ENCODE results near the gene PDXDC1. TPM values are rescaled to one million over a fixed set of nuclear protein-coding genes. Genes with fewer than 3 reads are reported as not detected.
A peak's percentile ranks its signal among the peaks of the same experiment; 100 is the strongest.
"Not testable (repeated sequence)": the region's sequence is repeated elsewhere in the genome, so short reads cannot be mapped to it uniquely, and the experiment has no call there.

Gene PDXDC1, protein sequence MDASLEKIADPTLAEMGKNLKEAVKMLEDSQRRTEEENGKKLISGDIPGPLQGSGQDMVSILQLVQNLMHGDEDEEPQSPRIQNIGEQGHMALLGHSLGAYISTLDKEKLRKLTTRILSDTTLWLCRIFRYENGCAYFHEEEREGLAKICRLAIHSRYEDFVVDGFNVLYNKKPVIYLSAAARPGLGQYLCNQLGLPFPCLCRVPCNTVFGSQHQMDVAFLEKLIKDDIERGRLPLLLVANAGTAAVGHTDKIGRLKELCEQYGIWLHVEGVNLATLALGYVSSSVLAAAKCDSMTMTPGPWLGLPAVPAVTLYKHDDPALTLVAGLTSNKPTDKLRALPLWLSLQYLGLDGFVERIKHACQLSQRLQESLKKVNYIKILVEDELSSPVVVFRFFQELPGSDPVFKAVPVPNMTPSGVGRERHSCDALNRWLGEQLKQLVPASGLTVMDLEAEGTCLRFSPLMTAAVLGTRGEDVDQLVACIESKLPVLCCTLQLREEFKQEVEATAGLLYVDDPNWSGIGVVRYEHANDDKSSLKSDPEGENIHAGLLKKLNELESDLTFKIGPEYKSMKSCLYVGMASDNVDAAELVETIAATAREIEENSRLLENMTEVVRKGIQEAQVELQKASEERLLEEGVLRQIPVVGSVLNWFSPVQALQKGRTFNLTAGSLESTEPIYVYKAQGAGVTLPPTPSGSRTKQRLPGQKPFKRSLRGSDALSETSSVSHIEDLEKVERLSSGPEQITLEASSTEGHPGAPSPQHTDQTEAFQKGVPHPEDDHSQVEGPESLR
- 72.6 TPM for total RNA-seq
- long read RNA-seq, full-length matches to known transcripts: 95 of 163 reads
- long read RNA-seq, partial matches to known transcripts: 40 of 163 reads
- long read RNA-seq, other reads (novel, unspliced or antisense): 28 of 163 reads

DNA sequence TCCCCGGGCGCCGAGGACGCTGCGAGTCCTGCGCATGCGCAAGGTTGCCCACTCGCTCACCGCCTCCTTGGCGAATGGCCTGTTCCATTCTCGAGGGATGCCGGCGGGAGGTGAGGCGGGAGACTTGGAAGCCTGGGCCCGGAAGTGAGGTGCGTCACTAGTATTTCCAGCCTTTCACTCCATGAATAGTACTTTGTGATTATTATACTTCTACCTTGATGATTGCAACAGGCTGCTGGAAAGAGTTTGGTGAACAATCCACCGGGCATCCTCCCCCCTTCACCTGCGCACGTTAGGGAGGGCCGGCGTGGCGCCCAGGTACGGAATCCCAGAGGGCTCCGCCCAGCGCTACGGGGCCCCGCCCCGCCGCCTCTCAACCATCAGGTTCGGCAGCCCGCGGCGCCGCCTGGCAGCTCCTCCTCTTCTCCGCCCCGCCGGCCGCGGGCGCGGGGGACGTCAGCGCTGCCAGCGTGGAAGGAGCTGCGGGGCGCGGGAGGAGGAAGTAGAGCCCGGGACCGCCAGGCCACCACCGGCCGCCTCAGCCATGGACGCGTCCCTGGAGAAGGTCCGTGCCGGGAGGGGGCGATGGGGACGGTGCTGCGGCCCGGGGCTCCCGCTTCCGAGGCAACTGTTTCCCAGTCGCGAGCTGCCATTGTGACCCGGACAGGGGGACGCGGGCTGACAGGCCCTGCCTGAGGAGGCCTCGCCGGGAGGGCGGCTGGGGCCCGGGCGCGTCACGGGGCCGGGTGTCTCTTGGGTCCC lies at the start of gene PDXDC1:
TSS of gene PDXDC1 (plus strand) at position 371 of the 762 bp plus-strand sequence. CDS start at position 545, 174 bp downstream.
- intact Hi-C loops (cut with DNase I): not testable (repeated sequence)
- DNase-seq: peak; percentile 98
- peak; percentile 98 for ATAC-seq (ENCODE audit: poor library complexity)

DNA sequence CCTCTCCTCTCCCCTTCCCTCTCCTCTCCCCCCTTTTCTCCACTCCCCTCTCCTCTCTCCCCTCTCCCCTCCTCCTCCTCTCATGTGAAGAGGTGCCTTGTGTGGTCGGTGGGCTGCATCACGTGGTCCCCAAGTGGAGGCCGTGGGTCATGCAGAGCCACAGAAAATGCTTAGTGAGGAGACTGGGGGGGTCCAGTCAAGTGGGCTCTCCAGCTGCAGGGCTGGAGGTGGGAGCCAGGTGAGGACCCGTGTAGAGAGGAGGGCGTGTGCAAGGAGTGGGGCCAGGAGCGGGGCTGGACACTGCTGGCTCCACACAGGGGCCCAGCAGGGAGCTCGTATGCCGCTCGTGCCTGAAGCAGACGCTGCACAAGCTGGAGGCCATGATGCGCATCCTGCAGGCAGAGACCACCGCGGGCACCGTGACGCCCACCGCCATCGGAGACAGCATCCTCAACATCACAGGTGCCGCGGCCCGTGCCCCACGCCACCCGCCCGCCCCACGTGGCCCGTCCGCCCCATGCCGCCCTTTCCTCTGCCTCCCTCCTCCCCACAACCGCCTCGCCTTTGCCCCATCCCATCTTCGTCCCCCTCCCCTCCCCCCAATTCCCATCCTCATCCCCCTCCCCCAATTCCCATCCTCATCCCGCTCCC lies 46.6 kb upstream of the PDXDC1 start:
- peak; percentile 41 for DNase-seq
- peak; percentile 62 for ATAC-seq (ENCODE audit: poor library complexity)
- intact Hi-C loops (cut with DNase I): not testable (repeated sequence)

DNA sequence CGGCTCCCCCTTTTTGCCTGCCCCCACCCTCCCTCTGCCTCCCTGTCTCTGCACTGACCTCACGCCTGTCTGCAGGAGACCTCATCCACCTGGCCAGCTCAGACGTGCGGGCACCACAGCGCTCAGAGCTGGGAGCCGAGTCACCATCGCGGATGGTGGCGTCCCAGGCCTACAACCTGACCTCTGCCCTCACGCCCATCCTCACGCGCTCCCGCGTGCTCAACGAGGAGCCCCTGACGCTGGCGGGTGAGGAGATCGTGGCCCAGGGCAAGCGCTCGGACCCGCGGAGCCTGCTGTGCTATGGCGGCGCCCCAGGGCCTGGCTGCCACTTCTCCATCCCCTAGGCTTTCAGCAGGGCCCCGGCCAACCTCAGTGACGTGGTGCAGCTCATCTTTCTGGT lies 45.6 kb upstream of the PDXDC1 start:
- DNase-seq; ATAC-seq (ENCODE audit: poor library complexity); intact Hi-C loops (cut with DNase I): not testable (repeated sequence)

DNA sequence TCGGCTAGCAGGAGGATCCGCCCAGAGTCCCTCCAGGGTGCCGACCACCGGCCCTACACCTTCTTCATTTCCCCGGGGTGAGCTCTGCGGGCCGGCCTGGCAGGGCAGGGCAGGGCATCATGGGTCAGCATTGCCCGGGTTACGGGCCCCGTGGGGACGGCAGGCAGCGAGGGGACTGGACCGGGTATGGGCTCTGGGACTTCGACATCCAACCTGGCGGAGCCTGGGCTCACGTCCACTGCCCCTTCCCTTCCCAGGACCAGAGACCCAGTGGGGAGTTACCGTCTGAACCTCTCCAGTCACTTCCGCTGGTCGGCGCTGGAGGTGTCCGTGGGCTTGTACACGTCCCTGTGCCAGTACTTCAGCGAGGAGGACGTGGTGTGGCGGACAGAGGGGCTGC lies 44.6 kb upstream of the PDXDC1 start:
- intact Hi-C loops (cut with DNase I); ATAC-seq (ENCODE audit: poor library complexity): not testable (repeated sequence)
- peak; percentile 33 for DNase-seq

DNA sequence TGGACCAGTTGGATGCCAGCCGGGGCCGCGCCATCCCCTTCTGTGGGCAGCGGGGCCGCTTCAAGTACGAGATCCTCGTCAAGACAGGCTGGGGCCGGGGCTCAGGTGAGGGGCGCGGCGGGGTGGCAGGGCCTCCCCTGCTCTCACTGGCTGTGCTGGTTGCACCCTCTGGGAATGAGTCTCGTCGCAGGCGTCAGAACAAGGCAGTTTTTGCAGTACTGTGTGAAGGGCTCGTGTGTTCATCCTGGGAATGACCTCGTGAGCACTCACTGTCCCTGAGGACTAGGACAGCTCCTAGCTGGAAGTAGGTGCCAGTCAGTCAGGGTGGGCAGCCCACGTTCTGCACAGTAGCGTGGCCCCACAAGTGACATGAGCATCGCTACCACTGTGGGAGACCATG lies 43.9 kb upstream of the PDXDC1 start:
- DNase-seq; ATAC-seq (ENCODE audit: poor library complexity); intact Hi-C loops (cut with DNase I): not testable (repeated sequence)

DNA sequence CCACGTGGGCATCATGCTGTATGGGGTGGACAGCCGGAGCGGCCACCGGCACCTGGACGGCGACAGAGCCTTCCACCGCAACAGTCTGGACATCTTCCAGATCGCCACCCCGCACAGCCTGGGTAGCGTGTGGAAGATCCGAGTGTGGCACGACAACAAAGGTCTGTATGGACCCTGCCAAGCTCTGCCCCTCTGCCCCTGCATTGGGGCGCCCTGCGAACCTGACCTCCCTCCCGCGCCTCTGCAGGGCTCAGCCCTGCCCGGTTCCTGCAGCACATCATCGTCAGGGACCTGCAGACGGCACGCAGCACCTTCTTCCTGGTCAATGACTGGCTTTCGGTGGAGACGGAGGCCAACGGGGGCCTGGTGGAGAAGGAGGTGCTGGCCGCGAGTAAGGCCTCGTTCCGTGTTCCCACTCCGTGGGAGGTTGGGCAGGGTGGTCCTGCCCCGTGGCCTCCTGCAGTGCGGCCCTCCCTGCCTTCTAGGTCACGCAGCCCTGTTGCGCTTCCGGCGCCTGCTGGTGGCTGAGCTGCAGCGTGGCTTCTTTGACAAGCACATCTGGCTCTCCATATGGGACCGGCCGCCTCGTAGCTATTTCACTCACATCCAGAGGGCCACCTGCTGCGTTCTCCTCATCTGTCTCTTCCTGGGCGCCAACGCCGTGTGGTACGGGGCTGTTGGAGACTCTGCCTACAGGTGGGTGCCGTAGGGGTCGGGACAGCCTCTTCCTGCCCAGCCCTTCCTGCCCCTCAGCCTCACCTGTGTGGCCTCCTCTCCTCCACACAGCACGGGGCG lies 42.0 kb upstream of the PDXDC1 start:
- peak; percentile 34 for DNase-seq
- not testable (repeated sequence) for ATAC-seq (ENCODE audit: poor library complexity)

DNA sequence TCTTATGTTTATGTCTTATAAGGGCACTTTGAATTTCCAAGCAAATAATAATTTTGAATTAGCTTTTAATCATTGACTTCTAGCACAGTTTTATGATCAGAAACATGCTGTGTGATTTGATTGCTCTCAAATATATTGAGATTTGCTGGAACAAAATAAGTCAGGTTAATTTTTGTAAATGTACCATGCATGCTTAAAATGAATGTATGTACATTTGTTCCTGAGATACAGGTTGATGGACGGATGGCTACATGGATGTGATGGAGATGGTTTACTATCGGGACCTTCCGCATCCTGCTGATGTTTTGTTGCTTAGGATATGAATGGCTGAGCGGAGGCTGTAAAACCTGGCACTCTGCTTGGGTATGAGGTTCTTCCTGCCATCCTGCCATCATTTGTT lies 37.7 kb upstream of the PDXDC1 start, which contains the start of gene NPIPA1:
TSS of gene NPIPA1 (plus strand) at position 301 of the 400 bp plus-strand sequence. CDS start at position 301, 0 bp downstream.
- intact Hi-C loops (cut with DNase I); DNase-seq: not testable (repeated sequence)

More for the DNA sequence above, 42.0 kb upstream of the PDXDC1 start:
- intact Hi-C loops (cut with DNase I): not testable (repeated sequence)

DNA sequence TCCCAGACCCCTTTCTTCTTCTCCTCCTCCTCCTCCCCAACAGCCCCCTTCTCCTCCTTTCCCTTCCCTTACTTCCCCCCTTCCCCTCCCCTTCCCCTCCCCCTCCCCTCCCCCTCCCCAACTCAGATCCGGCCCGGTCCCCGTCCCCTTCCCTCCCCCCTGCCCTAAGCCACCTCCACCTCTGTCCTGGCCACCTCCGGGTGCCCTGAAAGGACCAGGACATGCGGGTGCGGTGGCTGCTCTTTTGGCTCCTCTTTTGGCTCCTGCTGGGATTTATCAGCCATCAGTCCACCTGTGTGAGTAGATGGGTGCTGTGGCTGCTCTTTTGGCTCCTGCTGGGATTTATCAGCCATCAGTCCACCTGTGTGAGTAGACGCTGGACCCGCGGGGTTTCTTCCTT lies 36.8 kb upstream of the PDXDC1 start:
- intact Hi-C loops (cut with DNase I); ATAC-seq (ENCODE audit: poor library complexity): not testable (repeated sequence)
- DNase-seq: peak; percentile 29

More for the DNA sequence above, 37.7 kb upstream of the PDXDC1 start, which contains the start of gene NPIPA1:
- not testable (repeated sequence) for ATAC-seq (ENCODE audit: poor library complexity)

DNA sequence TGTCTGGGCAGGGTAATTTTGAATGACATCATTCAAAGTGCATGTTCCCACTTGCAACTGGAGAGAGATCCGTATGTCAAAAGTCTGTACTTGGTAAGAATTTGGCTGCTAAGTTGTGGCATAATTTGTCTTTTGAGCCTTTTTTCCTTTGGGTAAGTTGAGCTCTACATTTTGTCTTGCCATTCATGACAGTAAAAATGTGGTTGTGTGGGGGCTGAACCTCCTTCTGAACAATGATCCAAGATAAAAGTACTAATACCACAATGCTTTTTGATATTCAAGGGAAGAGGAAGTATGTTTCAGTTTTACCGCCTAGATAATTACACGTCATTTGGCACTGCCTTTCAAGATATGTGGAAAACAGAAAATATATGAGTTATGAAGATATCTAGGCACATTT lies 32.1 kb upstream of the PDXDC1 start:
- intact Hi-C loops (cut with DNase I); ATAC-seq (ENCODE audit: poor library complexity); DNase-seq: not testable (repeated sequence)

DNA sequence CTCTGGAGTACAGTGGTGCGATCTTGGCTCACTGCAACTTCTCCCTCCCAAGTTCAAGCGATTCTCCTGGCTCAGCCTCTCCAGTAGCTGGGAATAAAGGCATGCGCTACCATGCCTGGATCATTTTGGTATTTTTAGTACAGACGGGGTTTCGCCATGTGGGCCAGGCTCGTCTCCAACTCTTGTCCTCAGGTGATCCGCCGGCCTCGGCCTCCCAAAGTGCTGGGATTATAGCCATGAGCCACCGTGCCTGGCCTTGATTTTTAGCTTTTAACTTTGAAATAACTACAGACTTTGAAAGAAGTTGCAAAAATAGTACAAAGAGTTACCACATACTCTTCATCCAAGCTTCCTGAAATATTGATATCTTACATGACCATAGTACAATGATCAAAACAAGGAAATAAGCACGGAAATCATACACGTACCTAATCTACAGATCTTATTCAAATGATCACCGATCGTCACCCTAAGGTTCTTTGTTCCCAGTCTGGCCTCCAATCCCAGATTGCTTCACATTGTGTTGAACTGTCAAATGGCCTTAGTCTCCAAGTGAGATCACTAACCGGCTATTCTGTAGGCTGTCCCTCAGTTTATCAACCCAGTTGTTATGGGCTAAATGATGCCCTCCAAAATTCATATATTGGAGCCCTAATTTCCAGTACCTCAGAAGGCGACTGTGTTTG lies 19.1 kb upstream of the PDXDC1 start:
- ATAC-seq (ENCODE audit: poor library complexity) (peak; percentile 98), DNase-seq (peak; percentile 85)
- intact Hi-C loops (cut with DNase I): no loop called here

DNA sequence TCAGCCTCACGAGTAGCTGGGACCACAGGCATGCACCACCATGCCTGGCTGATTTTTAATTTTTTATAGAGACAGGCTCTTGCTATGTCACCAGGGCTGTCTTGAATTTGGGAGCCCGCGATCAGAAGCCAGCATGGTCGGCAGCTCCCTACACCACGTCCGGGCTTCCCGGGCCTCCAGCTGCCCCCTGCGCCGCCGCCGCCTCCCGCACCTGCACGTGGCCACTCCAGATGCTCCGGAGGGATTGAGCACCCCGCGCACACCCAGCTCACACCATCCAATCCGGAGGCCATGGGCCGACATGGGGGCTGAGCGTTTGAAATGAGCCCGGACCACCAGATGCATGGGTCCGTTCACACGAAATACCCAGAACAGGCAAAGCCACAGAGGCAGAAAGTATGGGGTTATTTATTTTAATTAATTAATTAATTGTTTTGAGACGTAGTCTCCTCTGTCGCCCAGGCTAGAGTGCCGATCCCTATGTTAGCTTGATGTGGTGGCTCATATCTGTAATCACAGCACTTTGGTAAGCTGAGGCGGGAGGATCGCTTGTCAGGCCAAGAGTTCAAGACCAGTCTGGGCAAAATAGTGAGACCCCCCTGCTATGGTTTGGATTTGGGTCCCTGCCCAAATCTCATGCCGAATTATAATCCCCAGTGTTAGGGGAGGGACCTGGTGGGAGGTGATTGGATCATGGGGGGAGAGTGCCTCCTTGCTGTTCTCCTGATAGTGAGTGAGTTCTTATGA lies 17.1 kb upstream of the PDXDC1 start:
- intact Hi-C loops (cut with DNase I): no loop called here
- ATAC-seq (ENCODE audit: poor library complexity): no peak

DNA sequence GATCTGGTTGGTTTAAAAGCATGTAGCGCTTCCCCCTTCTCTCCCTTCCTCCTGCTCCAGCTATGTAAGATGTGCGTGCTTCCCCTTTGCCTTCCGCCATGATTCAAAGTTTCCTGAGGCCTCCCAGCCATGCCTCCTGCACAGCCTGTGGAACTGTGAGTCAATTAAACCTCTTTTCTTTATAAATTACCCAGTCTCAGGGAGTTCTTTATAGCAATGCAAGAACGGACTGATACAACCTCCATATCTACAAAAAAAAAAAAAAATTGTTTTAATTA lies 16.6 kb upstream of the PDXDC1 start:
- intact Hi-C loops (cut with DNase I): no loop called here
- ATAC-seq (ENCODE audit: poor library complexity): no peak
- DNase-seq: no peak

More for the DNA sequence above, 17.1 kb upstream of the PDXDC1 start:
- no peak for DNase-seq

DNA sequence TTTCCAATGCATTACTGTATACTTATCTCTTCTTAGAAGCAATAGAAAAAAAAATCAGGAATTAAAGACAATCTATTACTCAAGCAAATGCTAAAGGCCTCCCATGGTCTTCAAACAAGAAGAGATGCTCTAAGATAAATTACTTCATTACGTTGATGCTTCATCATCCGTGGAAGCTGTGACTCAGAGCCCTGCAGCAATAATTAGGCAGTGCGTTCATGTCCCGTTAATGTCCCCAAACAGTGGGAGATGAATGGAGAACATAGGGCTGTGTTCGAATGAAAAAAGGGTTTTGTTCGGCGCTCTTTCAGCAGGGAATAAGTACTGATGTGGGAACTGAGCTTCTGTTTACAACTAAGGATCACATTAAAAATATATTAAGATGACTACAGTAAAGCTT lies 15.9 kb upstream of the PDXDC1 start:
- DNase-seq: no peak
- ATAC-seq (ENCODE audit: poor library complexity): no peak
- intact Hi-C loops (cut with DNase I): no loop called here

DNA sequence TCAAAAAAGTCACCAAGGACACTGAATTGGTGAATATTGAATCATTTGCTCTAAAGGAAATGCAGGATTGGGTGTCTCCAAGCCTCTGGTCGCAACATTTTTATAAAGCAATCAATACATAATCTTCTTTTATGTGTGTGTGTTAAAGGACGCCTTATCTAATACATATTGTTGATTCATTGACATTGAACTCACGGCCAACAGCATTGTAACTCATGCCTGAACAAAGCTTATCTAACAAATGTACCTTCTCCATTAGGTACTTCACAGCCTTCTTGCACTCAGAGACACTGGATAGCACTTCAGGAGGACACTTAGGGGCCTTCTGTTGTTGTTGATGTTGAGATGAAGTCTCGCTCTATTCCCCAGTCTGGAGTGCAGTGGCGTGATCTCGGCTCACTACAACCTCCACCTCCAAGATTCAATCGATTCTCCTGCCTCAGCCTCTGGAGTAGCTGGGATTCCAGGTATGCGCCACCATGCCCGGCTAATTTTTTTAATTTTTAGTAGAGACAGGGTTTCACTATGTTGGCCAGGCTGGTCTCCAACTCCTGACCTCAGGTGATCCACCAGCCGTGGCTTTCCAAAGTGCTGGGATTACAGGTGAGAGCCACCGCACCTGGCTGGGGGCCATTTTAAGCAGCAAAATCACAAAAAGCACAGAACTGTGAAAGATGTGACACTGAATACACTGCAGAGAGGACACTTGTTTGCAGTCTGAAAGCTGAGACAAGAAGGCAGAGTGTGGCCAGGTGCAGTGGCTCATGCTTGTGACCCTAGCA lies 13.2 kb upstream of the PDXDC1 start:
- DNase-seq: no peak
- ATAC-seq (ENCODE audit: poor library complexity): no peak
- intact Hi-C loops (cut with DNase I): no loop called here

Measured in Right ventricle myocardium superior (tissue), 1 donor.